GM21423 (cell line): ENCODE data around the gene STRA6.

Source experiments
- ATAC-seq: cut with Tn5 transposase; IDR thresholded peaks from one replicate; pipeline ENCODE4 v1.9.1; 2021; ENCODE audit warnings: mild to moderate bottlenecking, moderate library complexity; ENCODE audit not compliant: unreplicated experiment

The STRA6 gene

GRCh38 chr15:74202452-74203401 lies at the start of gene STRA6:
Gene STRA6, minus strand, starts transcription at chr15:74202787. Its CDS starts 520 bp downstream, at chr15:74202267.
- ATAC-seq, result no peak

GRCh38 chr15:74252291-74252690 lies 49.7 kb upstream of the STRA6 start:
- no peak for ATAC-seq

GRCh38 chr15:74251131-74251811 lies 48.7 kb upstream of the STRA6 start:
- no peak for ATAC-seq

GRCh38 chr15:74250266-74250665 lies 47.7 kb upstream of the STRA6 start:
- no peak for ATAC-seq

- ATAC-seq, result no peak
These were observed 42.9 kb upstream of the STRA6 start for GRCh38 chr15:74245342-74245931.

- ATAC-seq, result no peak
These were observed 42.3 kb upstream of the STRA6 start for GRCh38 chr15:74244822-74245341.

- ATAC-seq, result no peak
These were observed 40.8 kb upstream of the STRA6 start for GRCh38 chr15:74243431-74243830.

- ATAC-seq, result no peak
These were observed 40.0 kb upstream of the STRA6 start for GRCh38 chr15:74242441-74243185.

- ATAC-seq, result no peak
These were observed 38.5 kb upstream of the STRA6 start for GRCh38 chr15:74240897-74241614.

GRCh38 chr15:74240002-74240568 lies 37.5 kb upstream of the STRA6 start:
- no peak for ATAC-seq

GRCh38 chr15:74239051-74239705 lies 36.6 kb upstream of the STRA6 start:
- ATAC-seq, result no peak

- no peak for ATAC-seq
These were observed 33.4 kb upstream of the STRA6 start, which contains the start of gene CCDC33 for GRCh38 chr15:74235962-74236361. Gene CCDC33, plus strand, starts transcription at chr15:74236326. Its CDS starts 394 bp downstream, at chr15:74236720.

GRCh38 chr15:74234598-74234875 lies 31.9 kb upstream of the STRA6 start:
- no peak for ATAC-seq

- ATAC-seq, result no peak
These were observed 31.4 kb upstream of the STRA6 start for GRCh38 chr15:74233851-74234597.

- ATAC-seq, result no peak
These were observed 30.8 kb upstream of the STRA6 start for GRCh38 chr15:74233373-74233772.

- no peak for ATAC-seq
These were observed 28.9 kb upstream of the STRA6 start for GRCh38 chr15:74231475-74231874.

GRCh38 chr15:74229686-74230085 lies 27.1 kb upstream of the STRA6 start:
- ATAC-seq, result no peak

- ATAC-seq, result no peak
These were observed 26.1 kb upstream of the STRA6 start for GRCh38 chr15:74228723-74229081.
